GM19395 (cell line): ENCODE results near the gene DHCR7.

Experiments used
- ATAC-seq: cut with Tn5 transposase; IDR thresholded peaks from one replicate; pipeline ENCODE4 v1.9.1; 2021; ENCODE audit warnings: mild to moderate bottlenecking, moderate library complexity; ENCODE audit not compliant: unreplicated experiment

The DHCR7 gene

DNA sequence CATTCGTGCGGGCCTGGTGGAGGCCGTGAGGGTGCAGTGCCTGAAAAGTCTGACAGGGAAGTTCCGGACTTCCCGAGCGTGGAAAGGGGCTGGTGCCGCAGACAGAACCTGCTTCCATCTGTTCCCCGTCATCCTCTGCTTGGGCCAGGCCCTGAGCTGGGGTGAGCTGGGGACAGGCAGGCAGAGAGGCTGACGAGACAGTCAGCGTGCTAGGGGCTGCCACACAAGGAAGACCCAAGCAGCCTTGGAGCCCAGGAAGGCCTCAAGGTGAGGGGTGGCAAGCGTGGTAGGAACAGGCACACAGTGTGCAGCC, 30.3 kb upstream of the DHCR7 start:
- no peak for ATAC-seq

DNA sequence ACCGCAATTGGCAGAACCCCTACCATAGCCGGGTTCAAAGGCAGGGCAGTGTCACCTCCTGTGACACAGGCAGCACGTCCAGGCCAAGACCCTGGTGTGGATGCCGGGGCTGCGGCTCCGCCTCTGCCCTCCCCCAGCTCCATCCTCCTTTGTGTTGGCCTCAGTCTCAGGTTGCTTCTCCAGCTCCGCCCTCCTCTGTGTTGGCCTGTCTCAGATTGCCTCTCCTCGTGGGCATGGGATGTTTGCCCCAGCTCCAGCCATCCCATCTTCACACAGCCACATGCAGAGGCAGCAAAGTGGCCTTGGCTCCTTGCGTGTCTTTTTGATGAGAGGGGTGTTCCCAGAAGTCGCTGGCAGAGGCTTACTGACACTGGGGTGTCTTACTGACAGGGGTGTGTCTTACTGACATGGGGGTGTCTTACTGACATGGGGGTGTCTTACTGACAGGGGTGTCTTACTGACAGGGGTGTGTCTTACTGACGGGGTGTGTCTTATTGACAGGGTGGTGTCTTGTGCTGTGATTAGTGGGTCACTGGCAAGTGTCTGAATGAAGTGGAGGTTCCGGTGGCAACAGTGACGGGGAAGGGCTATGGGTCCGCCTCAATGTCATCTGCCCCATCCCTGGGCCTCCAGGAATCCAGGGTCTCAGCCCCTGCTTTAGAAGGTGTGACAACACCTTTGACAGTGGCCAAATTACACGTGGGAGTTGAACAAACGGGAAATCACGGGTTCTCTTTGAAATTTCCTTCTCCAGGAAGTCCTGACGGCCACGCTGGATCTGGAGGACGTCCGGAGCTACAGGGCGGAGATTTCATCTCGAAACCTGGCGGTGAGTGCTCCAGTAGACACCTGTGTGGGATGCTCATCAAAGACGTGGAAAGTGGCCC, 29.7 kb upstream of the DHCR7 start:
- no peak for ATAC-seq

DNA sequence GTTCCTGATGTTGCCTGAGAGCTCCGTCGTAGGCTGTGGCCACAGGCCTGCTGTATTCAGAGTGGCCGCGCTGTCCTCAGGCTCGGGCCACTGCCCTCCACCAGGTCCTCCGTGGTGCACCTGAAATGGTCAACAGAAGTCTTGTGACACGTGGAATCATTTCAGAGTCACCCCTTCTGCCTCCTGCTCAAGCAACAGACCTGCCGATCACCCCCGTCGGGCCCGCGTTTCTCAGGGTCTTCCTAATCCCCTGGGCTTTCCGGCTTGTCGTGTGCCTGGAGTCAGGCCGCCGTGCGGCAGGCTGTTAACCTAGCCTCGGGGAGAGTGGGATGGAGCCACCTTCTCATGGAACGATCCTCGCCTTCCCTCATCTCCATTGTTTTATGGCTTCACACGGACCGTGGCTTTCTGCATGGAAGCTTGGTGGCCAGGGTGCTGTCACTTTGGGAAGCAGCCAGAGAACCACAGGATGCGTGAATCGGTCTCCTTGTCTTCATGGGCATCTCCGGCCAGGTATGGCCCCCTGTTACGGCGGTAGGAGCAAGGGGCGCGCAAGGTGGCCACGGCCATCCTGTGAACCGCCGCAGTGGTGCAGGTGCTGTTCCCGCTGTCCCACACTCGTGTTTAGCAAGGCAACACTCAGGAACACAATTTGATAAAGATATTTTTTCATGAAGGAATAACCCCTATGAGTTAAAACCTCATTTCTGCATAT, 28.9 kb upstream of the DHCR7 start:
- ATAC-seq, result no peak

DNA sequence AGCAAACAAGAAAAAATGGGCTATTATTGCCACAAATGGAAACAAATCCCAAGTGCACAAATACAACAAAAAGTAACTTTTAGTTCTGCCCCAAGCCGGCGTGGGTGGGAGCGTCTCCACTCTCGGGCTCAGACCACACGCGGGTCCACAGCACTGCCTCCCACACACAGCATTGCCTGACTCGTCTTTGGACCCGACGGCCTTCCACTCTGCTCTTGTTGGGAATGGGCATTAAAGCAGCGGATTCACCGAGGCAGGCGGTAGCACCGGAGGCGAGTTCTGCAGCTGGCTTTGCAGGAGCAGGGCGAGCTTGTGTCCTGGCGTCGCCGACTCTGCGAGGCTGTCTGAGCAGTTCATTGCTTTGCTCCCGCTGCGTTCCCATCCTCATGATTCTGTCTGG, 27.8 kb upstream of the DHCR7 start:
- no peak for ATAC-seq

DNA sequence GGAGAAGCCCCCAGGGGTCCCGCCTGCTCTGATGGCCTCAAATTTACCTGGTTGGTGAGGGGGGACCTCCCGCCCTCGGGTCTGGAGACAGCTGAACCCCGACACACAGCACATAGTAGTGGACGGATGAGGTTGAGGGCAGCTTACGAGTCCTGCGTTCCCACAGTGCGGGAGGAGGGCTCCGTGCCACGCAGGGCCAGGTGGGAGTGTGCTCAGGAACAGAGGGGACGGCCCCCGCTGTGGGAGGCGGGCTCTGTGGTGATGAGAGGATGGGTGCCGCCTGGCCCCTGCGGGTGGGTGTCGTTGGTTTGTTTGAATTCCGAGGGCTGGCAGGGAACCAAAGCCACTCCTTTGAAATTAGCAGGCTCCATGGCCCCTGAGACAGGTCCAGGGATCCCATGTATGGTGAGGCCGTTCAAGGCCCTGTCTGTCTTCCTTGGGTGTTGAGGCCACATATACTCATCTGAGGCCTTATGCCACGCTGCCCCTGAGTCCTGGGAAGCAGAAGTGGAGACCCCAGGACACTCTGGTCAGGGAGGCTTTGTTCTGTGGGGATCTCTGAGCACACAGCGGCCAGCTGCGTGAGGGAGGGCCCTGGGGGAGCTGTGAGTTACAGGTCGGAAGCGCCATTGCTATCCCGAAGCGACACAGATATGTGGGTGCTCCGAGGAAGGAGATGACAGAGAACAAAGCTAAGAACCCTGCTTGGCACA, 26.7 kb upstream of the DHCR7 start:
- ATAC-seq, result no peak

DNA sequence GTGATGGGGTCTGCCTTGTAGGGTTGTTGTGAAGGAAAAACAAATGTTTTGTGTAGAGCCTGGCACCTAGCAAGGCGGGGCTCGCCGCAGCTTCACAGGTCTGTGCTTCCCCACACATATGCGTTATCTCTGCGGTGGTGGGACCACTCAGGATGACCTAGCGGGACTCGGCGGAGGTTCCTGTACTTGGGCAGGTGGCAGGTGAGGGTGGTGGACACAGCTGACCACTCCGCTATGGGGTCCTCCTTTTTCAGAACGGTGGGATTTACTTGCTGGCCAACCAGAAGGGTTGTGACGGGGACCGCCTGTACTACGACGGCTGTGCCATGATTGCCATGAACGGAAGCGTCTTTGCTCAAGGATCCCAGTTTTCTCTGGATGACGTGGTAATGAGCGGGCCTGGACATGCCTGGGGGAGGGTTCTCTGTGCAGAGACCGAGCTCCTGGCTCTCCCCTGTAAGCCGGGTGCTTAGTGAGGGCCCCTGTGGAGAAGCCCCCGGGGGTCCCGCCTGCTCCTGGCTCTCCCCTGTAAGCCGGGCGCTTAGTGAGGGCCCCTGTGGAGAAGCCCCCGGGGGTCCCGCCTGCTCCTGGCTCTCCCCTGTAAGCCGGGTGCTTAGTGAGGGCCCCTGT, 26.1 kb upstream of the DHCR7 start:
- ATAC-seq, result no peak

DNA sequence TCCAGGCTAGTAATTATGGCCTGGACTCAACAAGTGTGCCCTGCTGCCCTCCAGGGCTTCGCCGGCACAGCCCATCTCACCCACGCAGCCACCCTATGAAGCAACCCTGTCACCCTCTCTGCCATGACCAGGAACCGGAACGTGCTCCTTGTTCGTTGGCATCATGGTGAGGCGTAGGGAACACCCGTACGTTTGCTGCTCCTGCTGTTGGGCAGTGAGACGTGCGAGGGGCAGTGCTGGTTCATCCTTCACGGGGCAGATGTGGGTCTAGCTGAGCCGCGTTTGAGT, 25.5 kb upstream of the DHCR7 start:
- no peak for ATAC-seq

DNA sequence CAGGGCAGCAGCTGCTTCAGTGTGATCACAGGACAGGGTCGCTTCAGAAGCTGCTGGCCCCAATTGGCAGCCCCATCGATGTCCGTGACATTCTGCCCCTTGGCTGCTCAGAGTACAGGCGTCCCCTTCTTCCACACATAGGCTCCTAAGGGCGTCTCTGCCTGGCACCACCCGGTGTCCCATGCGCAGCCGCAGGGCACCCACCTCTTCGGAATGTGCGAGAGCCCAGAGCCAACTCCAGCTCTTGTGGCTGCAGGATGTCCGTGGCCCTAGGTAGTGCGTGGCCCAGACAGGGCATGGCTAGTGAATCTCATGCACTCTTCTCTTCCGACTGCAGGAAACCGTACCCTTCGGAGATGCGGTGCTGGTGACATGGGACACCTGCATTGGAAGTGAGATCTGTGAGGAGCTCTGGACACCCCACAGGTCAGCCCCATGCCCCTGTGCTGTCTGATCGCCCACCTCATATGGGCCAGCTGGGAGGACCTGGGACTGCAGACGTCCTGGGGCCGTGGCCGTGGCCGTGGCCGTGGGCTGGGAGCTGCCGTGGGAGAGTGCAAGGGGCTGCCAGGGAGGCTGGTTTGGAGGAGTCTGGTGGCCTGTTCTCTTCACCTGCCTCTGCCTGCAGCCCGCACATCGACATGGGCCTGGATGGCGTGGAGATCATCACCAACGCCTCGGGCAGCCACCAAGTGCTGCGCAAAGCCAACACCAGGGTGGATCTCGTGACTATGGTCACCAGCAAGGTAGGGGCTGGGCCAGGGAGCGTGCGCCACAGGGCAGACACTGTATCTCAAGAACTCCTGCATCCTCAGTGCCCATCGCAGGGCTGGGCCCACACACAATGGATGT, 25.0 kb upstream of the DHCR7 start:
- ATAC-seq, result no peak

DNA sequence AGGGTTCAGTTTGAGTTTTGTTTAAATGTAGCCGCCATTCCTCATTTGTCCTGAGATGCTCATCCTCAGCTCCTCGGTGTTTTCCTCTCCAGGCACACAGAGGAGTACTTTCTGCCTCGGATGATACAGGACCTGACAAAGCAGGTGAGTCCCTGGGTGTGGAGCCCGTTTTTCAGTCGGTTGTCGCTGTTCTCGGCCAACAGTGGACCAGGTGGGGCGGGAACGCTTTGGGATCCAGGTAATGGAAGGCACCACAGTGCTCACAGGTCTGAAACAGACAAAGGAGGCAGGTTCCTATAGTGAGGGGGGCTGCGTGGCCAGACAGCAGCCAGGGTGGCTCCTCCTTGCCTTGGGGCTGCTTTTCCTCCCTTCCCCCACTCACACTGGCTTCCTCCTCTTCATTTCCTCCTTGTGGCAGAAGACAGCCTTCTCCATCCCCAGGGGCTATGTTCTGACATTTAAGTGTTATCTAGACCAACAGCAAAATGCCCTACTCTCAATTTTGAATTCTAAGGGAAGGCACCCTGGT, 24.2 kb upstream of the DHCR7 start:
- no peak for ATAC-seq

DNA sequence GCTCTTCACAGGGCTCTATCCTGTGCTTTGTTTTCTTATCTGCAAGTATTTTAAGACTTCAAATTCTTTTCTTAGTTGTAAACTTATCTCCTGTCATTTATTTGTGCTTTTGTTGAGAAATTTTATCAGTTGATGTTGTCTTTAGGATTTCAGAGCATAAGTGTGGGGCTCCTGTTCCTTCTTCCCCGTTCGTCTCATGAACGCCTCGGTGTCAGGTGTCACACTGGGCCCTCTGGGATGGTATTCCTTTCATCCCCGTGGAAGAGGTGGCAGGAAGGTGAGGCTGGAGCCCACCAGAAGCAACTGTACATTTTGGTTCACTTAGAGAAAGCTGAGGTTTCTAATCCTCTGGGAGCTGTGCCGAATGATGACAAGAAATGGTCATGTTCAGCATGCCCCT, 22.8 kb upstream of the DHCR7 start:
- no peak for ATAC-seq

DNA sequence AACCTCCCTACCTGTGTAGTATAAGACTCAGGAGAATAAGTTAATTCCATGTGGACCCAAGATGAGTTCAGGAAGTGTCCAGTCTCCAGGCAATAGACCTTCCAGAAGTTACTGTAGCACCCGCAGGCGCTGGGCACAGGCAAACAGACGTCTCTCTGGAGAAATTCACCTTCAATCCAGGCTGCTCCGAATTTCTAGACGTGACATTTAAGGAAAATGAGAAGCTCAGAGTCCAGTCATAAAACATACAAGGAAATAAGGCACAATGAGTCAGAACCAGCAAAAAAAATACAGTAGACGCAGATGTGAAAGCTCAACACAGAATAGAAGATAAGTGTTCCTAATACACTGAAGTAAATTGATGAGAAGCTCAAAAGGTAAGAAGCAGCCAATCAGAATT, 19.0 kb upstream of the DHCR7 start:
- ATAC-seq, result no peak

DNA sequence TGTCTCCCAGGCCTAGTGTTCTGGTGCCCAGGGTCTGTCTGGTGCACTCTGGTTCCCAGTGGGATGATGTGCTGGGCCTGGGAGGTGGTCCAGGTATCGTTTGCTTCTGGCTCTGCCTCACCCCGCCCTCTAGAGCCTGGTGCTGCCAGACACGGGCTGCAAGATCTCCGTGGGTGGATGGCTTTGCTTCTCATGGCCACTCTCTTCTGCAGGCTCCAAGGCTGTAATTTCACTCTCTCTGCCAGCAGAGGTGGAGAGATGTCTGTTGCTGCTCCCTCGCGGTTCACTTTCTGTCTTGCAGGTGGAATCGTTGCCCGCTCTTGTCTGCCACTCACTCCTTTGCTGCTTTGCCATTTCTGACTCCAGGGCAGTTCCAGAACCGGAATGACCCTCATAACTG, 18.2 kb upstream of the DHCR7 start:
- no peak for ATAC-seq

DNA sequence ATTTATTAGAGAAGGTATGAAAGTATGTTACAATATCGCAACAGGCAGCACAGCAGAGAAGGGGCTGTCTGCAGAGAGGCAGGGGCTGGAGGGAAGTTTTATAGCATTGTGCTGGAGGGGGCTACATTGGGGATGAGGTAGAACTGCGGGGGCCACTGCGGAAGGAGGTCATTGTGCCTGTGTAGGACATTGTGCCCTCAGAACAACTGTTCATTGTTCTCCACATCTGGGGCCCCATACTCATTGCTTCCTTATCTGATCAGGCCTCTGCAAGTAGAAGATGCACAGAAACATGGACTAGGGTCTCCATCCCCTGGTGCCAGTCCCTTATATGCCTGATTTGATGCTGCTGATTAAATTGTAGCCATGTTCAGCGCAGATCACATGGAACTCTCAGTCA, 16.9 kb upstream of the DHCR7 start:
- no peak for ATAC-seq

DNA sequence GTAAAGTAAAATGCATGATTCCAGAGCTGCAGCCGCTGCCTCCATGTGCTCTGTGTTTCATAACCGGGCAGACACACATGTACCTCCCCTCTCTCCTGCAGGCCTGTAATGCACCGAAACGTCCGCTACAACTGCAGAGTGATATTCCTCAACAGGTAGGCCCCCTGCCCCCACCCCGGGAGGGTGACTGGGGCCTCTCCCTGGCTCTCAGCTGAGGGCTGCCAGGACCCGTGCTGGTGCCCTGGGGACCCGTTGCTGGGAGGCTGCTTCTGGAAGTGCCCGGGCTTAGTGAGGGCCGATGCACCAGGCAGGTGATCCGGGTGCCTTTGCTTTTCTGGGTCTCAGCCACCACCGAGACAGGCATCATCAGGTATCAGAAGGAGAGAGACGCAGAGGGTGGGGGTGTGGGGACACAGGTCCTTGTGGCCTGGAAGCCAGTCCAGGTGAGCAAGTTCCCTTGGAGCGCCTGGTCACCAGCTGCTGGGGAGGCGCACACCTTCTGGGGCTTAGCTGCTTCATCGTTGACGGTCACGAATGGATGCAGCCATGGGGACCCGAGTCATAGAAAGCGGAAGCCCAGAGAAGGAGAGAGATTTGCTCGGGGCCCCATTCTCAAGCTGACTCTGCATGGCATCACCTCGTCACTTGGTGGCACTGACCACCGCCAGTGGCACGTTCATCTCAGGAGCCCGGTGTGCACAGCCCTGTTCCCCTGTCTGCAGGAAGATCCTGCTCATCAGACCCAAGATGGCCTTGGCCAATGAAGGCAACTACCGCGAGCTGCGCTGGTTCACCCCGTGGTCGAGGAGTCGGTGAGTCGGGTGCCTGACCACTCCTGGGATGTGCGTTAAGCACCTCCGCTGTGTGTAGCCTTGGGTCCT, 15.4 kb upstream of the DHCR7 start:
- ATAC-seq, result no peak

DNA sequence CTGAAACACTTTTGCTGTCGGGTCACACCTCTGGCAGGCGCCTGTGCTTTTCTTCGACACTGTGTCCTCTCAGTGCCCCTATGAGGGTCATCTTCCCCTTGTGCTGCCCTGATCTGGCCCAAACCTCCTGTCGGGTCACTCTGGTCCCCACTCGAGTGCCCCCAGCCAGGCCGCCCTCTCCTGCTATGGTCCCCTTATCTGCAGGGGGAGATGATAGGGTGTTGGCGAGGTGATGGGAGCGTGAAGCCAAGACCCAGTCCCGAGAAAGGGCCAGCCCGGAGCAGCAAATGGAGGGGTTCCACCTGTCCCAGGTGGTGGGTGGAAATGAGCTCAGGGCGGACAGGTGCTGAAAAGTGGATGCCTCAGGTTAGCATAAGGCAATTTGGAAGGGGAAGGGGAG, 14.5 kb upstream of the DHCR7 start:
- ATAC-seq, result no peak

DNA sequence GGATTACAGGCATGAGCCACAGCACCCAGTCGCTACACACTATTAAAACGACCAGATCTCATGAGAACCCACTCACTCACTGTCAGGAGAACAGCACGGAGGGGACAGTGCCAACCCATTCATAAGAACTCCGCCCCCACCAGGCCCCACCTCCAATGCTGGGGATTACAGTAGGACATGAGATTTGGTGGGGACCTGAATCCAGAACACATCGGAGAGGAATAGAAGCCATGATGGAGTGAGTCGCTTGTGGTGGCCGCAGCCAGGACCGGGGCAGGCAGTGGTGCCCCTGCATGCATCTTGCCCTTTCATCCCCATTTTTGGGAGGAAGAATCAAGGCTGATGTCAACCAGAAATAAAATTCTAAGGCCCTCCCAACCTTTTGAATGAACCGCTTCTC, 13.5 kb upstream of the DHCR7 start:
- no peak for ATAC-seq

DNA sequence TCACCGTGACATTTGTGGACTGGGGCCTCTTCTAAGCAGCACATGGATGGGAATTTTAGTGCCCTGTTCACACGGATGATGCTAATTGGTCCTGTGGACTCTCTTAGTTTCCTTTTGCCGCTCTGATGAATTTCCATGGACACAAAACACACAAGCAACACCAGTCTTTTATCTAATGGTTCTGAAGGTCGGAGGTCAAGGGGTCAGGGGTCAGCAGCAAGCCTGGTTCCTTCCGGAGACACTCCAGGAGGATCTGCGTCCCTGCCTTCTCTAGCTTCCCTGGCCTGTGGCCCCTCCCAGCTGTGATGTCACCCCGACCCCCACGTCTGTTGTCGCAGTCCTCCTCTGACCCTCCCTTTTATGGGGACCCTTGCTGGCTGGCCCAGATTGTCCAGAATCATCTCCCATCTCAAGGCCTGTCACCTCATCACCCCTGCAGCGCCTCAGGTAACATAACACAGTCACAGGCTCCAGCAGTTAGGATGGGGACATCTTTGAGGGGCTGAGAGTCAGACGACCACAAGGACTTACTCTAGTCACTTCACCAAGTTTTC, 11.7 kb upstream of the DHCR7 start:
- no peak for ATAC-seq

DNA sequence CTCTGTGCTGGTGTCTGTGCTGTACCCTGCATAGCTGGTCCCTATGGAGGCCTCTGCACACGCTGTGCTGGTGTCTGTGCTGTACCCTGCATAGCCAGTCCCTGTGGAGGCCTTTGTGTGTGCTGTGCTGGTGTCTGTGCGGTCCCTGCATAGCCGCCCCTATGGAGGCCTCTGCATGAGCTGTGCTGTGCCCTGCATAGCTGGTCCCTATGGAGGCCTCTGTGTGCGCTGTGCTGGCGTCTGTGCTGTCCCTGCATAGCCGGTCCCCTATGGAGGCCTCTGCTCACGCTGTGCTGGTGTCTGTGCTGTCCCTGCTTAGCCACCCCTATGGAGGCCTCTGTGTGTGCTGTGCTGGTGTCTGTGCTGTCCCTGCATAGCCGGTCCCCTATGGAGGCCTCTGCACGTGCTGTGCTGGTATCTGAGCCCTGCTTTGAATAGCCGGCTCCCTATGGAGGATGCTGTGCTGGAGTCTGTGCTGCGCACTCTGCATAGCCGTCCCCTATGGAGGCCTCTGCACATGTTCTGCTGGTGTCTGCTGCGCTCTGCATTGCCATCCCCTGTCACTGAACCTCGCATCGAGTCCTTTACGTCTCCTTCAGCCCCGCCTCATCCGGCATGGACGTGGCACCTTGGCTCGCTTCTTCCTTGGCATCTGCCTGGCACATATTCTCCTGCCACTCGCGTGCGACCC, 11.0 kb upstream of the DHCR7 start:
- ATAC-seq, result no peak
